ENCODE data around the gene CRYBG1.

CRYBG1 gene

DNA sequence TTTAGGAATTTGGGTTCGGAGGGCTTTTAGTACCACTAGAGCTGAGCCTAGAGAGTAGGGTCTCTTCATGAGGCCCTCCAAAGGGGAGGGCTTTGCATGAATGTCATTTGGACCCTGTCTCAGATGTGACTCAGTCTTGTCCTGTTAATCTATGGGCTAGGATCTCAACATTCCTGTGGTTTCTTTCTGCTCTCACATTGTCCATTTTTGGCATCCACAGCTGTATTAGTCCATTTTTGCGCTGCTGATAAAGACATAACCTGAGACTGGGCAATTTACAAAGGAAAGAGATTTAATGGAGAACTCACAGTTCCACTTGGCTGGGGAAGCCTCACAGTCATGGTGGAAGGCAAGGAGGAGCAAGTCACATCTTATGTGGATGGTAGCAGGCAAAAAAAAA, 61.0 kb downstream of the CRYBG1 start:
- DNase-seq (ENCODE audit: low read depth in 2 of 3, low spot score in 1 of 3): no peak

DNA sequence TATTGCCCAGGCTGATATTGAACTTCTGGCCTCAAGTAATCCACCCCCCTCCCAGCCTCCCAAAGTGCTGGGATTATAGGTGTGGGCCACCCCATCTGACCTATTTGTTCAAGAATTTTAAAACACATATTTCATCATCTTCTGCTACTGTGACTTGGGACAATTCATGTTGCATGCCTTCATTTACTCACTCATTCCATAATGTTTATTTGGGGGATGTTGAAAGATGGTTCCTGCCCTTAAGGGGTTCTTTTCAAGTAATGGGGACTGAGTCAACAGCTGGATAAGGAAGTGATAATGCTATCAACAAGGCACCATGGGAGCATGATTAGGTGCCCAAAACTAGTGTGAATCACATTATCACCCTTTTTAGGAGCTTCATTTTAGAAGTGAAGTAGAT, 62.0 kb downstream of the CRYBG1 start:
- no peak for DNase-seq (ENCODE audit: low read depth in 2 of 3, low spot score in 1 of 3)

DNA sequence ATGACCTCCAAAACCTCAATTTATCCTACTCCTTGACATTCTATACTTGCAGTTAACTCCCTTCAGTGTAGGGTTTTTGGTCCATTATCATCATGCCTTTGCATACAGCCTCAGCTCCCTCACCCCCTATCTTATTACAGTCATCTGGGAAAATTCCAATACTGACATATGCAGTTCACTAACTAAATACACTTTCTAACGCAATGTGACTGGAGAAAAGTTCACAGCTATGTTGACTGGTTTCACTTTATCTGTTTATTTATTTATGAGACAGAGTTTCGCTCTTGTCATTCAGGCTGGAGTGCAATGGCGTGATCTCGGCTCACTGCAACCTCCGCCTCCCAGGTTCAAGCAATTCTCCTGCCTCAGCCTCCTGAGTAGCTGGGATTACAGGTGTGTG, 64.9 kb downstream of the CRYBG1 start:
- DNase-seq (ENCODE audit: low read depth in 2 of 3, low spot score in 1 of 3): no peak

DNA sequence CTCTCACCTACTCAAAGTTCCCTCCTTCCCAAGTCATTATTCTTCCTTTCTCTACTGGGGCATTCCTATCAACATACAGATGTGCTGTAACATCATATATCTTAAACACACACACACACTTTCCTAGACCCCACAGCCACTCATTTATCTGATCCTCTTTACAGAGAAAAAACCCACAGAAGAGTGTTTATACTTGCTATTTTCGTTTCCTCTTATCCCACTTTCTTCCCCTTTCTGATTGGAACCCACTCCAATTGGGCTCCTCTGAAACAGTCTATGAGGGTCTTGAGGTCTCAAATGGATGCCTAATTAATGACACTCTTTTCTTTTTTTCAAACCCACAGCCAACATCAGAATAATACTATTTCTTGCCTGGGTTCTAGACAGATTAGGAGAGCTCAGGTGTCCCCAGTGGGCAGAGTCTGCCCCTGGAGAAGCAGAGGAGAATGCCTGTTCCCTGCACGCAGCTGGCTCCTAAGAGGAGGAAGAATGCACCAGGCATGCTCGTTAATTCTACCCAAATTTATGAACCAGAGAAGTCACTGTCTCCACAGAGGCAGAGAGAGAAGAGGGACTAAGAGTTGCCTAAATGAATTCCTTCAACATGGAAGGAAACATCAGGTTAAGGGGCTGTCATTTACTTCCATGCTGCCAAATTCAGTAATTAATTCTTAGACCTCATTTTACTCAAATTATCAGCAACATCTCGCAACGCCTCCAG, 65.9 kb downstream of the CRYBG1 start:
- DNase-seq (ENCODE audit: low read depth in 2 of 3, low spot score in 1 of 3): no peak

DNA sequence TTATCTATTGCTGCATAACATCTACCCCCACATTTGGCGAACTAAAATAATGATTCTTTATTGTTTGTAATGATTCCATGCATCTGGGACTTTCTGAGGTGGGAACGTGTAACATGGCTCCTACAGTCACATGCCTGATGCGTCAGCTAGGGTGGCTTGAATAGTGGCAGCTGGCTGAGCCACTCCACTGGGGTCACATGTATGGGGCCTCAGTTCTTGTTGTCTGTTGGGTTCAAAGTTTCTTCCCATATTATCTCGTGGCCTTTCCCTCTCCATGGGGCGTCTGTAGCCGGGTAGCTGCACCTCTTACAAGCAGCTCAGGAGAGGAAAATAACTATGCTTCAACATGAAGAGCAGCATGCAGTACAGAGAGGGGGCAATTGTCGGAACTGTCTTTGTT, 69.9 kb downstream of the CRYBG1 start:
- DNase-seq (ENCODE audit: low read depth in 2 of 3, low spot score in 1 of 3): no peak

DNA sequence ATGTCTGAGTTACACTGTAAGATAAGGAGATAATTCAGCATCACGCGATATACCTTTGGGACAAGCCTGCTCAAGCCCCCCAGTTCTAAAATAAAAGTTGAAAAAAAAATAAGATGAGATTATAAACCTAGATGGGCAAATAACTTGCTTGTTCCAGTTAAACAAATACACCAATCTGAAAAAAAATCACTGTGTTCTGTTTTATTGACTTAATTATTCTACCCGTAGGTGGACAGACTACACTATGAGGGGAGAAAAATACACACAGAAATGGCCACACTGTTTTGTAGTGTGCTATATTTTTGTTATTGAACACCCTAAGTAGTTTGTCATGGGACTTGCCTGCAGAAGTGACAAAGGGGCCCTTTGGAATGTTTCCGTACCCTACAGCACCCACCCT, 70.9 kb downstream of the CRYBG1 start:
- DNase-seq (ENCODE audit: low read depth in 2 of 3, low spot score in 1 of 3): no peak

DNA sequence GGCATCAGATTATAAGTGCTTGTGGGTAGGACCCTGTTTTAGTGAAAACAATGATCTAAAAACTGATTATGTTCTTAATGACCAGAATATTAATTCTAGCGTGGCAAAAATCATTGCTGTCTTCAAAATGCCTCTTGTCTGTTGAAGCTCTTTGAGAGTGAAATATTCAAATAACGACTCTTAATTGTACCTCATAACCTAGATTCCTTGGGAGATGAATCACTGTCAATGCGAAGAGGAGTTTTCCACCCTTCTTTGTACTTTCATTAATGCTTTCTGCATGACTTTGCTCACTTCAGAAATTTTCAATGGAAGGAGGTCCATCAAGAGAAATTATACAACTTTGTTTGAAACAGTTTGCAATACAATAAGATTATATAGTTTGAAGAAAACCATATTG, 71.5 kb downstream of the CRYBG1 start:
- DNase-seq (ENCODE audit: low read depth in 2 of 3, low spot score in 1 of 3): no peak

DNA sequence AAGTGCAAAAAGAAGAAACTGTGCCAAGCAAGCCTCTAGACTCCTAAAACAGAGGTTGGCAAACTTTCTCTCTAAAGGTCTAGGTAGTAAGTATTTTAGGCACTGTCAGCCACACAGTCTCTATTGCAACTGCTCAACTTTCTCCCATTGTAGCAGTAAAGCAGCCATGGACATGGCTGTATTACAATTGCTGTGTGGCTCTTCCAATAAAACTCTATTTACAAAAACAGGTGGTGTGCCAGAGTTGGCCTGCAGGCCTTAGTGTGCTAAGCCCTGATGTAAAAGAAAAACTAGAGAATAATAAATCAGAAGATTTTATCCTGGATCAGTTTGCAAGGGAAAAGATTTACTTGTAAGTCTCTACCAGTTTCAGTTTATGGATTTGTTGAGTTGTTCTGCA, 74.0 kb downstream of the CRYBG1 start:
- no peak for DNase-seq (ENCODE audit: low read depth in 2 of 3, low spot score in 1 of 3)

DNA sequence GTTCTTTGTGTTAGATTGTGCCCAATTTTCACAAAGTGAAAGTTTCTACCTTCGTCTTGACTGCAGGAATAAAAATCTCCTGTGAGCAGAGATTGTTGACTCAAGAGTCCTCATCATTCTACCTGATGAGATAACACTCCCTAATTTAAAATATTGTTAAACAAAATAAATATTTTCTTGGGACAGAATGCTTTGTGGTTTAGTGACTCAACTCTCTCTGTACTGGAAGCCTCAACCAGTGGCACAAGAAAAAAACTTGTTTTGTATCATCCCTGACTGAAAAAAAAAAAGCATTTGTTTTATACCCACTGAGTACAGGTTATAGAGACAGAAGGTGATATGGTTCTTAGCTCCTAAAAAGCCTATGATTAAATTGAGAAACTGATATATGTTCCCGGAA, 78.9 kb downstream of the CRYBG1 start:
- DNase-seq (ENCODE audit: low read depth in 2 of 3, low spot score in 1 of 3): no peak

DNA sequence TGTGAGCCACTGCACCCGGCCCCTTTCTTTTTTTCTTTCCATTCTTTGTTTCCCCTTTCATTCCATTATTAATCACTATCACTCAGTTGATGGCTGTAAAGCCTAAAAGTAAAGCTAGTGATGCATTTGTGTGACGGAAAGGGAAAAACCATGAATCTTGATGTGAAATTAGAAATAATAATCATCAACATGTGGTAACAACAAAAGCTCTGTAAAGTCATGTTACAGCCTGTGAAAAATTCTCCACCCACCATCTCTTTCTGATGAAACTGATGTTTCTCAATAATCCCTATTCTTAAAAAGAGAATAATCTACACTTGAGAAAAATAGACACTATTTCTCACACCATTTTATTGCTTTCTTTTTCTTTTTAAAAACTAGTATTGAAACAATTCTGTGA, 80.0 kb downstream of the CRYBG1 start:
- DNase-seq (ENCODE audit: low read depth in 2 of 3, low spot score in 1 of 3): no peak

DNA sequence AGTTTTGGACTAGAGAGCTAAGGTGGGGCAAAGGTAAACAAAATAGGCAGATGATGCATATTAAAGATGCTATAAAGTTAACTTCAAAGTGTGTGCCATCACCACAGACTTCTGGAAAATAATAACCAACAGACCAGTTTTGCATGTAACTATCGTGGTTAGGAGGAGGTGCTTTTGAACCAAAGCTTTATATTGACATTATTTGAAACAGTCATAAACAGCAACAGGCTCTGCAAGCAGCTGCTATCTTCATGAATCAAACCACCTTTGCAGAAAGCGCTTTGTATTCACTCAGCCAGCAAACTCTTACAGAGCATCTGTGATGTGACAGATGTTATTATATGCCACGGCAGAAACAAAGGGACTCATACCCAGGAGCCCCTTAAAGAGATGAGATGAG, 81.9 kb downstream of the CRYBG1 start:
- DNase-seq (ENCODE audit: low read depth in 2 of 3, low spot score in 1 of 3): no peak

DNA sequence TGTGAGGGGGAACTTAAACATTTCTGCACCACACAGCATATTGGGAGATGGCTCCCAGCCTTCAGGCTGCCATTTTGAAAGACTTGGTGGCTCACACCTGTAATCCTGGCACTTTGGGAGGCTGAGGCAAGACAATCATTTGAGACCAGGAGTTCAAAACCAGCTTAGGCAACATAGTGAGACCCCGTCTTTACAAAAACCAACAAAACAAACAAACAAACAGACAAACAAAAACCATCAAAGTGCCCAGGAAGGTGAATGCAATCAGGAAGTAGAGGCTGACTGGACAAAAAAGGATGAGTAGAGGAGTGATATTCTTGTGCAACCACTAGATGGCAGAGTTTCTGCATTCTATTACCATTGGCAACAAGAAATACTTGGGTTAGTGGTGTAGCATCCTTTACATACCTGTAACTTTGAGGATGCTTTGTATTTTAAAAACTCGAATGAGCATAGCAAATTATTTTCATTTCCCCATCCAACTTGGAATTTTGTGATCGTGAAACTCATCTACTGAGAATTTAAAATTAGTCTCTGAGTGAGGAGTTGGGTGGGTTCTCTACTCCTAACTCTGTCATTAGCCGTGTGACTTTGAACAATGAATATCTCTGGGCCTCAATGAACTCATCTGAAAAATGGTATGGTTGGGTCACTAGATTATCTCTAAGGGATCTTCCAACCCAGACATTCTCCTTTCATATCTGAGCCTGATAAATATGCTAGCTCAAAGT, 84.4 kb downstream of the CRYBG1 start:
- DNase-seq (ENCODE audit: low read depth in 2 of 3, low spot score in 1 of 3): peak in 1 of 3 donors; percentile 41

DNA sequence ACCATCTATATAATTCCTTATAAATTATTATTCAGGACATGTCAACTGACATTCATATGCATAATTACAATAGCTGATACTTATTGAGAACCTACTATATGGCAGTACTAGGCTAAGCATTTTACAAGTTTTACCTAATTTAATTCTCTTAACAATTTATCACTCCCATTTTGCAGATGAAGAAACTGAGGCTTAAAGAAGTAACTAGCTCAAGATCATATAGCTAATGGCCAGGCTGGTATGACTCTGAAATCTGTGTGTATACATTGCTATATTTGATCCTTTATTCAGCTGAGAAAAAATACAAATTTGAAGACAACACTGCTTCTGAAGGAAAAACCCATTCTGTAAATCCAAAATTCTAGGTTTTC, 85.0 kb downstream of the CRYBG1 start:
- no peak for DNase-seq (ENCODE audit: low read depth in 2 of 3, low spot score in 1 of 3)

DNA sequence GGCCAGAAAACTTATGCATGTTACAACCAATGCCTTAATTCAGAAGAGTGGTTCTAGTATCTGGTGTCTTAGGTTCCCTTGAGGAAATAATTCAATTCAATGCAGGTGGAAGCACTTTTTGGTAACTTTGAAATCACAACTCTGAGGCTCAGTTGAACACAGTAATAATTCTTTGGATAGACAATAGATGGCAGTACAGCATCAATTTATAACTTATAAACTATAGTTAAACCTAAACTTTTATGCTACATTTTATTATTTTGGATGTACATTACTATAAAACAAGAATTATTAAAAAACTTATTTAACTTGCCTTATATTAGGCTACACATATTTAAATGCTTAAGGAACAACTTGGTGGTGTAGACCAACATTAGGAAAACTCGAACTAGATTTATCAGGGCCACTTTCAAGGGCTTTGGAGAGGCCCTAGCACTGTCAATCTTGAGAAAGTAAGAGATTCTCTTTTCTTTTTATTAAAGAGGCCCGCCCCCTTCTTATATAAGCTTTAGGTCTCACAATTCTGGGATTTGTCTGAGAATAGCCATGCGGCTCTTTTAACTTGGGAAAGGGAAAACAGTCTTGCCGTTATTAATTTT, 85.9 kb downstream of the CRYBG1 start:
- DNase-seq (ENCODE audit: low read depth in 2 of 3, low spot score in 1 of 3): no peak

DNA sequence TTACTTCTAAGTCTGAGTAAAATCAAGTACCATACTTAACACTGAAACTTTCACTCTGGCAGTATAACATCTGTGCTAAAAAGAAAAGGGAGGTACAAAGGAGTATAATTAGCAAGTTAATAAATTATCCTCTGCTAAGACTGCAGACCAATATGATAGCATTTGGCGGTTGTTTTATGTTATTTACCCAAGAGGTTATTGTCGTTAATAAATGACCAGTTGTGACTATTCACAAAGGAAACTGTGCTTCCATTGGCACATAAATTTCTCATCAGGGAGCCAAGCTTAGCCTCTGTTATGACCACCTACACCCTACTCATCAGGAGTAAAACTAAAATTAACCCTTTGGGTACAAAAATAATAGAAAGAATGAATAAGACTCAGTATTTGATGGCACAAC, 86.5 kb downstream of the CRYBG1 start:
- DNase-seq (ENCODE audit: low read depth in 2 of 3, low spot score in 1 of 3): no peak

DNA sequence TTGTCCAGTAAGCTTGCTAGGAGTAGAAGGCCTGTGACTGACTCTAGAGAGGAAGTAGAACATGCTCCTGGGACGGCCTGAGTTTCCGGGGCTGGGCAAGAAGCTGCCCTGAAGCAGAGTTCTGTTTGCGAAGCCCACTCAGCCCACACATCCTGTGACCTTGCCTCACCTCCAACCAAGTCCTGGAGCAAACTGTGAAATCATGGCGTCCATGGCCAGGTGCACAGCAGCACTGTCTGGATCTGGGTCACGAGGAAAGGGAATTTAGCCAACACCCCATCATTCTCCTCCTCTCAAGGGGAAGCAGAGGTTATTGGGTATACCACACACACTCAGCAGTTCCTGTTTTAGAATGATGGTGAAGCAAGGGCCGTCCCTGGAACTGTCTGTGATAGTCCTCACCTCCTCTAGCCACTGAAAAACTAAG, 87.5 kb downstream of the CRYBG1 start:
- peak in 1 of 3 donors; percentile 2 for DNase-seq (ENCODE audit: low read depth in 2 of 3, low spot score in 1 of 3)

DNA sequence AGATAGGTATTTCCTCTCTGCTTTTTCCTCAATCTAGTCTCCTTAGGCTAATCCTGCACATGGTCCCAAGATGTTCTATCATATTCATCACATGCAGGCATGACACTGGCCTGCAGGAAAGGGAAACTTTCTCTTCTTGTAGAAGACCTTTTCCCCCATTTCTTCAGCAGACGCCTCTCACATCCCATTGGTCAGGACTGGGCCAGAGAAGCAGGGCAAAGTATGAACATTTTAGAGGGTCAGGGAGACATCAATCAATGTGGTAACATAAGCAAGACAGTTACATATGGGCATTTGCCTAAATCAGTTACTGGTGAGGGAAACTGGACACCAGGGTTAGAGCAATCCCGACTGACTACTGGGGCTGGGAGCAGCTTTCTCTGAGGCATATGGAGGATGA, 90.1 kb downstream of the CRYBG1 start:
- no peak for DNase-seq (ENCODE audit: low read depth in 2 of 3, low spot score in 1 of 3)

DNA sequence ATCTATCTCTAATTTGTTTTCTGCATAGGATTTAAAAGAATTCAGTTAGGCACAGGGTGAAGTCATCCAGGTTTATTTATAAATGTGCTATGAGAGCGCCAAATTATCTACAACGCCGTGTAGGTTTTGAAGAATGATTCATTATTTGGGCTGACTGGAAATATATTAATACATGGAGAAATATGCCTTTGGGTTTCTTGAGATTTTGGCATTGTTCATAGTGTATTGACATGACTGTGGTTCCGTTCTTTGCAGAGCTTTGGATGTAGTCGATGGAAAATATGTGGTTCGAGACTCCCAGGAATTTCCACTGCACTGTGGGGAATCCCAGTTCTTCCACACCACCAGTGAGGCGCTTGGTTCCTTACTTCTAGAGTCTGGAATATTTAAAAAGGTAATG, 90.9 kb downstream of the CRYBG1 start:
- DNase-seq (ENCODE audit: low read depth in 2 of 3, low spot score in 1 of 3): no peak

DNA sequence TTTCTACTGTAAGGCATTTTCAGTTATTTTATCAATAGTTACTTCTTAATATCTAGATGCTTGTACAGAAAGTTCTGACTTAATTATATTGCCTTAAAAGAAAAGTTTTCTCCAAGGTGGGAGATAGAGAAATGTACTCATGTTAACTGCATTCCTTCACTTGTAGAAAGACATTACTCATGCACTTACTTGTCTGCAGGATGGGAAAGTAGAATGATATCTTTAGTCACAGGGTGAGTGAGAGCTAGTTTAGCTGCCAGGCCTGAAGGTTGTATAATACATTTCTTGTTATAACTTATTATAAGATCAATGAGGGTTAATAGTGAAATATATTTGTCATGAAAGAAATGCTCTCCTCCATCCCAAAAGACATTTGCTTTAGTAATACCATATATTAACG, 92.1 kb downstream of the CRYBG1 start:
- DNase-seq (ENCODE audit: low read depth in 2 of 3, low spot score in 1 of 3): no peak

DNA sequence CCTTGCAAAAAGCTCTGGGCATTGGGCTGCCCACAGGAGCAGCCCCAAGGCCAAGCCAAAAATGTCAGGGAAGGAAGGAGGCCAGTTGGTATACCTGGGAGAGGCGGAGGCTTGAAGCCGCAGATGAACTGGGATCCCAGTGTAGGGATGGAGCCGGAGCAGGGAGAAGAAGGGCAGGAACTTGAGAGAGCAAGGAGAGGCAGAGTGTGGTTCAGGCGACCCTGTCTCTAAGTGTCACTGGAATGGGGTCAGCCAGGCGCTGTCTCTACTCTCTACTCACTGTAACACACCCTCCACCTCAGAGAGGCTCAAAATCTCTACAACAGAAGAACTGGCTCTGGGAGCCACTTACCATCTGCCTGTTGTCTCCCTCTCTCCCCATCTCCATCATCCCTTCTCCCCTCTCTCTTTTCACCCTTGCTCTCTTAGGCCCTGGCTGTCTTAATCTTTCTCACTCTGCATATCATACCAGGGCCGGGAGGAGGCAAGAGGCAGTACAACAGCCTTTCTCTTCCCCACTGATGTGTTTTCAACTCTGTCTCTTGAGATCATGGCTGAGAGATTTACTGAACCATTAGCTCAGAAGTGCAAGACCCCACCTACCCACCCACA, 93.3 kb downstream of the CRYBG1 start:
- DNase-seq (ENCODE audit: low read depth in 2 of 3, low spot score in 1 of 3): no peak

DNA sequence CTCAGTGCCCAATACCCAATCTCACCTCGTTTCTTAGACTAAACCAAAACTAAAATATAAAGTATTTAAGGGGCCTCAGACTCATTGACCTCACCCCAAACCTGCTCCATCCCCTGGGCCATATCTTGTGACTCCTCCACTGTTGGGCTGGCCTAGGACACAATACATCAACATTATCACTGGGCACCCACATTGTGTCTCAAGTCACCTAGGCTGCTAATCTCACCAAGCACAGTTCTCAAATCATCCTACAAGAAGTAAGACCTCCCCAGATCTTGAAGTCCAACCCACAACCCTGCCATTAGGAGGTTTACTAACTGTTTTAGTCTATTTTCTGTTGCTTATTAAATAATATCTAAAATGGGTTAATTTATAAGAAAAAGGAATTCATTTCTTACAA, 96.2 kb downstream of the CRYBG1 start:
- DNase-seq (ENCODE audit: low read depth in 2 of 3, low spot score in 1 of 3): no peak

Data from stimulated activated CD4-positive, alpha-beta T cell treated with anti-CD3 and anti-CD28 coated beads, Interleukin-12 subunit alpha, Interleukin-12 subunit beta, amount 100 ng/mL, for 48 hours (primary cell).